DOHH2 (cell line): ENCODE data around the gene FZD10.

Experiments used
- EZH2phosphoT487 ChIP-seq: fragments of 200-600 bp; sonication (generic); IDR thresholded peaks from 2 replicates; pipeline ENCODE4 v1.6.1; 2017; ENCODE audit warnings: borderline replicate concordance, mild to moderate bottlenecking, antibody characterized with exemption, low read length, moderate library complexity, mixed read lengths
- TF ChIP-seq, protein P1 (sequence below): fragments of 200-600 bp; sonication (generic); IDR thresholded peaks from one replicate; pipeline ENCODE4 v1.5.1; 2014; ENCODE audit warnings: antibody characterized with exemption, mild to moderate bottlenecking, low read depth, low read length; ENCODE audit not compliant: poor library complexity, severe bottlenecking

DNA sequence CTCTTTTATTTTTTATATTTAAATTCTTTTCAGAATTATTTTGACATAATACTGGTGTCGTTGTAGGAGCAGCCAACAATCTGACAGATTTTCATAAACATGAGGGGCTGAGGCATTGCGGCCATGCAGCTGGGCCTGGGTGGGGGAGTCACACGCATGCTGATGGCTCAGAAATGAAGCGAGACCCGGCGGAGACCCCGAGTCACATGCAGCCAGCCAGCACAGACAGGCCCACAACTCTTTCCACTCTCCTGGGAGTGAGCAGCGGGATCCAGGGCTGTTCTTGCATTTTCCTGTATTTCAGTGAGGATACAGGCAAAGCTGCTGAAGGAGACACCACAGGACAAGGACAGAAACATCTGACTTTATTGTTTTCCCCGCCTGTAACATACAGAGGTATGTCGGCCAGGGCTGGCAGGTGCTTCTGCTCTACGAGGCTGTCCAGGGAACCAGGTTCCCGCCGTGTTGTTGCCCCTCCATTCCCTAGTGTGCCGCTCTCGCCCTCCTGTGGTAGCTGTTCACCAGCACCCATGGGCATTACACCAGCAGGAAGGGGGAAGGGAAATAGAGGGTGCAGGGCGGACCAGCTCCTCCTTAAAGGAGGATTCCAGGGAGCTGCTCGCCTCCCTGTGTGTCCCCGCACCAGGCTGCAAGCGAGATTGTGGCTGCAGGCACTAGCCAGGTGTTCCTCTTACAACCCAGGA lies 30.5 kb downstream of the FZD10 start:
- TF ChIP-seq, protein P1, sequence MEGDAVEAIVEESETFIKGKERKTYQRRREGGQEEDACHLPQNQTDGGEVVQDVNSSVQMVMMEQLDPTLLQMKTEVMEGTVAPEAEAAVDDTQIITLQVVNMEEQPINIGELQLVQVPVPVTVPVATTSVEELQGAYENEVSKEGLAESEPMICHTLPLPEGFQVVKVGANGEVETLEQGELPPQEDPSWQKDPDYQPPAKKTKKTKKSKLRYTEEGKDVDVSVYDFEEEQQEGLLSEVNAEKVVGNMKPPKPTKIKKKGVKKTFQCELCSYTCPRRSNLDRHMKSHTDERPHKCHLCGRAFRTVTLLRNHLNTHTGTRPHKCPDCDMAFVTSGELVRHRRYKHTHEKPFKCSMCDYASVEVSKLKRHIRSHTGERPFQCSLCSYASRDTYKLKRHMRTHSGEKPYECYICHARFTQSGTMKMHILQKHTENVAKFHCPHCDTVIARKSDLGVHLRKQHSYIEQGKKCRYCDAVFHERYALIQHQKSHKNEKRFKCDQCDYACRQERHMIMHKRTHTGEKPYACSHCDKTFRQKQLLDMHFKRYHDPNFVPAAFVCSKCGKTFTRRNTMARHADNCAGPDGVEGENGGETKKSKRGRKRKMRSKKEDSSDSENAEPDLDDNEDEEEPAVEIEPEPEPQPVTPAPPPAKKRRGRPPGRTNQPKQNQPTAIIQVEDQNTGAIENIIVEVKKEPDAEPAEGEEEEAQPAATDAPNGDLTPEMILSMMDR = no peak
- no peak for TF ChIP-seq EZH2phosphoT487
